Caco-2 (cell line): ENCODE measurements around the gene TMSB15B. TPM values are rescaled to one million over a fixed set of nuclear protein-coding genes. Genes with fewer than 3 reads are reported as not detected.

Experiments used
- total RNA-seq: library from RNA; stranded (reverse); gene quantifications from 2 replicates; pipeline ENCODE4 v1.2.3, GENCODE V29; 2022

TMSB15B gene
- total RNA-seq, 1 experiment from 2014 or later: 17.7 TPM

Other genes with a start within 250 kb of the TMSB15B start
- 3.4 and 3.6 TPM in 2 replicates for gene PLP1, start 185.8 kb upstream of the TMSB15B start, total RNA-seq
- 1.4 and 1.6 TPM in 2 replicates for gene RAB9B, start 130.4 kb upstream of the TMSB15B start, total RNA-seq
- gene H2BW1, start 51.1 kb downstream of the TMSB15B start, total RNA-seq: not detected in 2 replicates
- gene H2BW2, start 77.3 kb downstream of the TMSB15B start, total RNA-seq: not detected in 2 replicates
- gene TMSB15C, start 113.6 kb downstream of the TMSB15B start, total RNA-seq: 3.2 and 3.6 TPM in 2 replicates
- 0.77 and 0.95 TPM in 2 replicates for gene ZCCHC18, start 149.9 kb downstream of the TMSB15B start, total RNA-seq
- 3.2 and 4.1 TPM in 2 replicates for gene SLC25A53, start 194.4 kb downstream of the TMSB15B start, total RNA-seq
- gene FAM199X, start 203.8 kb downstream of the TMSB15B start, total RNA-seq: 18.5 and 19.1 TPM in 2 replicates